Glutamatergic neuron (in vitro differentiated cells): ENCODE results near the gene PPM1B. TPM values are rescaled to one million over a fixed set of nuclear protein-coding genes. Genes with fewer than 3 reads are reported as not detected.

Experiments used
- DNase-seq: peaks from one replicate; pipeline ENCODE4 v3.0.0; 2022
- H3K27ac Mint-ChIP-seq: one replicate; pipeline ENCODE4 v1.8.0; 2020; ENCODE audit warnings: mild to moderate bottlenecking, mixed read lengths, inconsistent platforms; ENCODE audit not compliant: unreplicated experiment
- H3K27me3 Mint-ChIP-seq: one replicate; pipeline ENCODE4 v1.8.0; 2020; ENCODE audit warnings: mild to moderate bottlenecking, moderate library complexity, mixed read lengths, inconsistent platforms; ENCODE audit not compliant: unreplicated experiment
- H3K36me3 Mint-ChIP-seq: one replicate; pipeline ENCODE4 v1.8.0; 2020; ENCODE audit warnings: mild to moderate bottlenecking, mixed read lengths, inconsistent platforms; ENCODE audit not compliant: unreplicated experiment
- H3K4me1 Mint-ChIP-seq: one replicate; pipeline ENCODE4 v1.8.0; 2020; ENCODE audit warnings: mild to moderate bottlenecking, low read depth, mixed read lengths, inconsistent platforms; ENCODE audit not compliant: unreplicated experiment
- H3K4me3 Mint-ChIP-seq: one replicate; pipeline ENCODE4 v1.8.0; 2020; ENCODE audit warnings: mild to moderate bottlenecking, mixed read lengths, inconsistent platforms; ENCODE audit not compliant: unreplicated experiment
- H3K9me3 Mint-ChIP-seq: one replicate; pipeline ENCODE4 v1.8.0; 2020; ENCODE audit warnings: mild to moderate bottlenecking, moderate library complexity, mixed read lengths, inconsistent platforms; ENCODE audit not compliant: unreplicated experiment
- CTCF ChIP-seq: fragments of 200-600 bp; sonication (generic); IDR thresholded peaks from one replicate; pipeline ENCODE4 v1.5.0; 2021; ENCODE audit not compliant: partially characterized antibody, unreplicated experiment
- total RNA-seq: library from RNA; stranded (reverse); fragmentation: NEBNext Ultra II Directional; extraction: Animal tissue kit (Norgen Biotek cat#: 25700); gene quantifications from one replicate; pipeline ENCODE4 v1.2.1, GENCODE V29; 2021; ENCODE audit not compliant: unreplicated experiment

The PPM1B gene
- total RNA-seq, 1 donor from 2014 or later = 49.2 TPM

DNA sequence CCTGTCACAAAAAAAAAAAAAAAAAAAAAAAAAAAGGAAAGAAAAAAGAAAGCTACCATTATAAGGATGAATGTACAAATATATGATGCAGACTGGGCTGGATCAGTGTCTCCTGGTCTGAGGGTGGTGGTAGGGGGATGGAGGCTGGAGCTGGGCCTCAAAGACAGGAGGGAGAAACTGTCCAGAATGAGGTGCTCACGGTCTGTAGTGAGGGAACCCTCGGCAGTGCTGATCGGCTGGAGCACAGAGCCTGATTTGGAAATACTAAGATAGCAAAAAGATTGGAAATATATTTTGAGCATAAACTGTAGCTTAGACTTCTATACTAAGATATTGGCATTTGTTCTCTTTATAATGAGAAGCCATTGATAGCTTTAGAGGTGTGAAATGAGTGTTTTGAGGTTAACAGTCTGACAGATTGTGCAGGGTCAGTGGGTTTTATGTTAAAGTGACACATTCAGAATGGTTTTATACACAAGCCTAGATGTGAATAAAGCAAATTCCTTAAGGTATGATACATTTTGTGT is 98.7 kb downstream of the PPM1B start:
- Mint-ChIP-seq H3K27ac (no peak overlapping the region), H3K4me1 (peaks cover 4% of the 10 kb centered on the region), H3K4me3 (no peak overlapping the region), H3K27me3 (peaks cover 2% of the 10 kb centered on the region), H3K36me3 (no peaks in the 10 kb centered on the region), H3K9me3 (no peaks in the 10 kb centered on the region)
- no peak for DNase-seq
- TF ChIP-seq CTCF = no peak

GRCh38 chr2:44267796-44268648 is 99.3 kb downstream of the PPM1B start:
- no peak for DNase-seq
- Mint-ChIP-seq H3K9me3 (no peaks in the 10 kb centered on the region), H3K36me3 (no peaks in the 10 kb centered on the region), H3K27me3 (peaks cover 2% of the 10 kb centered on the region), H3K27ac (no peak overlapping the region), H3K4me1 (peaks cover 4% of the 10 kb centered on the region), H3K4me3 (no peak overlapping the region)
- no peak for TF ChIP-seq CTCF

GRCh38 chr2:44269831-44270230 is 101.2 kb downstream of the PPM1B start:
- DNase-seq = no peak

GRCh38 chr2:44271296-44271695 is 102.6 kb downstream of the PPM1B start:
- no peak for DNase-seq
- Mint-ChIP-seq H3K27ac (no peak overlapping the region), H3K4me1 (peaks cover 4% of the 10 kb centered on the region), H3K36me3 (no peaks in the 10 kb centered on the region), H3K27me3 (peaks cover 2% of the 10 kb centered on the region), H3K9me3 (no peaks in the 10 kb centered on the region), H3K4me3 (no peak overlapping the region)
- TF ChIP-seq CTCF = no peak

More at GRCh38 chr2:44269831-44270230, 101.2 kb downstream of the PPM1B start:
- no peaks in the 10 kb centered on the region for H3K9me3 Mint-ChIP-seq
- peaks cover 4% of the 10 kb centered on the region for H3K4me1 Mint-ChIP-seq
- no peaks in the 10 kb centered on the region for H3K36me3 Mint-ChIP-seq
- no peak overlapping the region for H3K27ac Mint-ChIP-seq
- peaks cover 2% of the 10 kb centered on the region for H3K27me3 Mint-ChIP-seq
- H3K4me3 Mint-ChIP-seq = no peak overlapping the region
- no peak for TF ChIP-seq CTCF

GRCh38 chr2:44273076-44273475 is 104.4 kb downstream of the PPM1B start:
- H3K36me3 Mint-ChIP-seq = no peaks in the 10 kb centered on the region
- no peak overlapping the region for H3K4me3 Mint-ChIP-seq
- no peak overlapping the region for H3K27ac Mint-ChIP-seq
- peaks cover 2% of the 10 kb centered on the region for H3K27me3 Mint-ChIP-seq
- H3K4me1 Mint-ChIP-seq = peaks cover under 1% of the 10 kb centered on the region
- no peak for TF ChIP-seq CTCF
- no peaks in the 10 kb centered on the region for H3K9me3 Mint-ChIP-seq
- no peak for DNase-seq
